ENCODE results near the gene RIT2.

RIT2 gene

DNA sequence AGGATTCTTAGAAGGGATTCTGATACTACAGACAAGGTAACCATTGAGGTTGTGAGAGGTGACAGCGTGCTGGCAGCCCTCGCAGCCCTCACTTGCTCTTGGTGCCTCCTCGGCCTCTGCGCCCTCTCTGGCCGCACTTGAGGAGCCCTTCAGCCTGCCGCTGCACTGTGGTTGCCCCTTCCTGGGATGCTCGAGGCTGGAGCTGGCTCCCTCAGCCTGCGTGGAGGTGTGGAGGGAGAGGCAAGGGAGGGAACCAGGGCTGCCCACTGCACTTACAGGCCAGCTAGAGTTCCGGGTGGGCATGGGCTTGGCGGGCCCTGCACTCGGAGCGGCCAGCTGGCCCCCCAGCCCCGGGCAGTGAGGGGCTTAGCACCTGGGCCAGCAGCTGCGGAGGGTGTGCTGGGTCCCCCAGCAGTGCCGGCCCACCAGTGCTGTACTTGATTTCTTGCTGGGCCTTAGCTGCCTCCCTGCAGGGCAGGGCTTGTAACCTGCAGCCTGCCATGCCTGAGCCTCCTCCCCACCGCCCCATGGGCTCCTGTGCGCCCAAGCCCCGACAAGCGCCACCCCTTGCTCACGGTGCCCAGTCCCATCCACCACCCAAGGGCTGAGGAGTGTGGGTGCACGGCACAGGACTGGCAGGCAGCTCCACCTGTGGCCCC lies 23.9 kb upstream of the RIT2 start:
- DNase-seq (ENCODE audit: low read depth in 1 of 2, low spot score in 1 of 2) = no peak
- Histone ChIP-seq H3K27me3 (ENCODE audit: insufficient read depth, poor library complexity, severe bottlenecking) (no peaks in the 10 kb centered on the region), H3K4me3 (replicated peaks; ENCODE audit: insufficient read depth, low read length) (no peak overlapping the region), H3K27ac (replicated peaks) (no peak overlapping the region)
- TF ChIP-seq POLR2AphosphoS5 (IDR thresholded peaks at IDR 0.05; ENCODE audit: low read depth) (no peak), SPI1 (IDR thresholded peaks at IDR 0.05; ENCODE audit: borderline replicate concordance, low read depth) (no peak), GABPA (IDR thresholded peaks at IDR 0.05; ENCODE audit: low read depth) (no peak)
- TF ChIP-seq, protein P1, sequence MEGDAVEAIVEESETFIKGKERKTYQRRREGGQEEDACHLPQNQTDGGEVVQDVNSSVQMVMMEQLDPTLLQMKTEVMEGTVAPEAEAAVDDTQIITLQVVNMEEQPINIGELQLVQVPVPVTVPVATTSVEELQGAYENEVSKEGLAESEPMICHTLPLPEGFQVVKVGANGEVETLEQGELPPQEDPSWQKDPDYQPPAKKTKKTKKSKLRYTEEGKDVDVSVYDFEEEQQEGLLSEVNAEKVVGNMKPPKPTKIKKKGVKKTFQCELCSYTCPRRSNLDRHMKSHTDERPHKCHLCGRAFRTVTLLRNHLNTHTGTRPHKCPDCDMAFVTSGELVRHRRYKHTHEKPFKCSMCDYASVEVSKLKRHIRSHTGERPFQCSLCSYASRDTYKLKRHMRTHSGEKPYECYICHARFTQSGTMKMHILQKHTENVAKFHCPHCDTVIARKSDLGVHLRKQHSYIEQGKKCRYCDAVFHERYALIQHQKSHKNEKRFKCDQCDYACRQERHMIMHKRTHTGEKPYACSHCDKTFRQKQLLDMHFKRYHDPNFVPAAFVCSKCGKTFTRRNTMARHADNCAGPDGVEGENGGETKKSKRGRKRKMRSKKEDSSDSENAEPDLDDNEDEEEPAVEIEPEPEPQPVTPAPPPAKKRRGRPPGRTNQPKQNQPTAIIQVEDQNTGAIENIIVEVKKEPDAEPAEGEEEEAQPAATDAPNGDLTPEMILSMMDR (IDR thresholded peaks at IDR 0.05; ENCODE audit: insufficient read depth, low read length) = no peak
- TF ChIP-seq, protein P2, sequence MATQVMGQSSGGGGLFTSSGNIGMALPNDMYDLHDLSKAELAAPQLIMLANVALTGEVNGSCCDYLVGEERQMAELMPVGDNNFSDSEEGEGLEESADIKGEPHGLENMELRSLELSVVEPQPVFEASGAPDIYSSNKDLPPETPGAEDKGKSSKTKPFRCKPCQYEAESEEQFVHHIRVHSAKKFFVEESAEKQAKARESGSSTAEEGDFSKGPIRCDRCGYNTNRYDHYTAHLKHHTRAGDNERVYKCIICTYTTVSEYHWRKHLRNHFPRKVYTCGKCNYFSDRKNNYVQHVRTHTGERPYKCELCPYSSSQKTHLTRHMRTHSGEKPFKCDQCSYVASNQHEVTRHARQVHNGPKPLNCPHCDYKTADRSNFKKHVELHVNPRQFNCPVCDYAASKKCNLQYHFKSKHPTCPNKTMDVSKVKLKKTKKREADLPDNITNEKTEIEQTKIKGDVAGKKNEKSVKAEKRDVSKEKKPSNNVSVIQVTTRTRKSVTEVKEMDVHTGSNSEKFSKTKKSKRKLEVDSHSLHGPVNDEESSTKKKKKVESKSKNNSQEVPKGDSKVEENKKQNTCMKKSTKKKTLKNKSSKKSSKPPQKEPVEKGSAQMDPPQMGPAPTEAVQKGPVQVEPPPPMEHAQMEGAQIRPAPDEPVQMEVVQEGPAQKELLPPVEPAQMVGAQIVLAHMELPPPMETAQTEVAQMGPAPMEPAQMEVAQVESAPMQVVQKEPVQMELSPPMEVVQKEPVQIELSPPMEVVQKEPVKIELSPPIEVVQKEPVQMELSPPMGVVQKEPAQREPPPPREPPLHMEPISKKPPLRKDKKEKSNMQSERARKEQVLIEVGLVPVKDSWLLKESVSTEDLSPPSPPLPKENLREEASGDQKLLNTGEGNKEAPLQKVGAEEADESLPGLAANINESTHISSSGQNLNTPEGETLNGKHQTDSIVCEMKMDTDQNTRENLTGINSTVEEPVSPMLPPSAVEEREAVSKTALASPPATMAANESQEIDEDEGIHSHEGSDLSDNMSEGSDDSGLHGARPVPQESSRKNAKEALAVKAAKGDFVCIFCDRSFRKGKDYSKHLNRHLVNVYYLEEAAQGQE (IDR thresholded peaks at IDR 0.05; ENCODE audit: insufficient replicate concordance, low read depth) = no peak

DNA sequence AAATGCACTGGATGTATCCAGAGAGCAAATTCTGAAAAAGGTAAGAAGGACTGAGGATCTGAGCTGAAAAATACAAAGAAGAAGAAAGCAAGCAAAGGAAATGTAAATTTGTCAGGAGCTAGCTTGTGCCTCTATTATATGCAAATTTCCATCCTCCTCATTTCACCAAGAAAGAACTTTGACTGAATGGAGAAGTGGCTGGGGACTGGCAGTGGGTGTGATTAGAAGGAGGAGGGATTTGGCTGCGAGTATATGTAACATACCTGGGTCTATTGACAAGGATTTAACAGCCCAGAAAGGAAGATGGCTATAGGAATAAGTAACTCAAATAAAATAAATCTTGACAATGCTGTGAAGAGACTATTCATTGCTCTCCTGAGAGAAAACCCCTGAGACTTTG lies 19.4 kb upstream of the RIT2 start:
- Histone ChIP-seq H3K27ac (replicated peaks) (no peak overlapping the region), H3K4me3 (replicated peaks; ENCODE audit: insufficient read depth, low read length) (no peak overlapping the region), H3K27me3 (ENCODE audit: insufficient read depth, poor library complexity, severe bottlenecking) (no peaks in the 10 kb centered on the region)
- no peak for DNase-seq (ENCODE audit: low read depth in 1 of 2, low spot score in 1 of 2)
- TF ChIP-seq, protein P1 (IDR thresholded peaks at IDR 0.05; ENCODE audit: insufficient read depth, low read length) = no peak
- TF ChIP-seq SPI1 (IDR thresholded peaks at IDR 0.05; ENCODE audit: borderline replicate concordance, low read depth) = no peak
- TF ChIP-seq GABPA (IDR thresholded peaks at IDR 0.05; ENCODE audit: low read depth) = no peak
- no peak for TF ChIP-seq POLR2AphosphoS5 (IDR thresholded peaks at IDR 0.05; ENCODE audit: low read depth)

DNA sequence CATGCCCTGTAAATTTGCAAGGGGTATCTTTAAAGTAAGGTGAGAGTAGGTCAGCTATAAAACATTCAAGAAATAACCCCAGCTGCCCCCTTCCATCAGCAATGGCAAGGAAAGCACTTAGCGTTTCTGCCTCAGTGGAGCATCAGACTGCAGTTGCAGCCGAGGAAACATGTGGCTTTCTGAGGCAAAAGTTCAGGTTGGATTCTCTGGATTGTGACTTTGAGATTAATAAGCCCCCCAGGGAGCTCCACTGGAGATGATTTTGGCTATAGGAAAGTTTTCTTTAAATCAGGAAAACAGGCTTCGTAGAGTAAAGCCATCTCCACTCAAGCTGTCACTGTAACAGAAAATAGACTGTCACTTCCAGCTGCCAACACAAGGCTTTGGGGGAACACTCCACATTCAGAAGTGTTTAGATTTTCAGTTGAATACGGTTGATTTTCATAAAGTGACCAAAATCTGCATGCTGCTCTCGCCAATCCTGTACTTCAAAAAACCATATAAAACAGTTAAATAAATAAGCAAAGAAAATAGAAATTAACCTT lies 15.3 kb upstream of the RIT2 start:
- Histone ChIP-seq H3K4me3 (replicated peaks; ENCODE audit: insufficient read depth, low read length) (no peak overlapping the region), H3K27ac (replicated peaks) (no peak overlapping the region), H3K27me3 (ENCODE audit: insufficient read depth, poor library complexity, severe bottlenecking) (no peaks in the 10 kb centered on the region)
- TF ChIP-seq GABPA (IDR thresholded peaks at IDR 0.05; ENCODE audit: low read depth) (no peak), POLR2AphosphoS5 (IDR thresholded peaks at IDR 0.05; ENCODE audit: low read depth) (no peak), SPI1 (IDR thresholded peaks at IDR 0.05; ENCODE audit: borderline replicate concordance, low read depth) (no peak)
- TF ChIP-seq, protein P2 (IDR thresholded peaks at IDR 0.05; ENCODE audit: insufficient replicate concordance, low read depth) = no peak
- TF ChIP-seq, protein P1 (IDR thresholded peaks at IDR 0.05; ENCODE audit: insufficient read depth, low read length) = no peak
- no peak for DNase-seq (ENCODE audit: low read depth in 1 of 2, low spot score in 1 of 2)

Data from HL-60 (cell line).